GM12873 (cell line): ENCODE data around the gene SH3BP5L.

ENCODE experiments used
- TF ChIP-seq, protein P1 (sequence below): IDR thresholded peaks from 2 replicates; pipeline ENCODE4 v1.5.1; 2012; ENCODE audit warnings: low read depth, mild to moderate bottlenecking, moderate library complexity, low read length, control low read depth; ENCODE audit not compliant: insufficient read depth; ENCODE audit errors: missing control alignments

The SH3BP5L gene

DNA sequence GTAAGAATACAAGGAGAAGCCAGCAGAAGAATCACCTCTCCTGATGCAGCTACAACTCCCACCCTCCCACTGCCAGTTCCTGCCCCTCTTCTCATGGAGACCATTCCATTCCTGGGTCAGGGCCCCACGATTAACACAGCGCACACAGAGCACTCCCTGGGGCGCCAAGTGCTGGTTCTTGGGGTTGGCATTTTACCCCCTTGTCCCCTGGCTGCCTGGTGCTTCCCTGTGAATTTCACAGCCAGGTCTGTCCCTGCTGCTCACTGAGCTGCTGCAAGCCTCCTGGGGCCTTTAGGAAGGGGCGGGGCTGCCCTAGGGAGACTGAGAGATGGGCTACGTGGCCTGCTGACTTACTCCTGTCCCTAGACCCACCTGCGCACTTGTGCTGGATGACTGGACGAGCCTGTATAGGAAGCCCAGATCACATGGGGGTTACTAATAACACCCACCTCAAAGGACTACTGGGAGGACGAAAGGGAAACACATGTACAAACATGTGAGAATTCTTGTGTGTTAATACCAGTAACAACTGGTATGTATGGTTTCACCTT is 17.1 kb upstream of the SH3BP5L start:
- TF ChIP-seq, protein P1, sequence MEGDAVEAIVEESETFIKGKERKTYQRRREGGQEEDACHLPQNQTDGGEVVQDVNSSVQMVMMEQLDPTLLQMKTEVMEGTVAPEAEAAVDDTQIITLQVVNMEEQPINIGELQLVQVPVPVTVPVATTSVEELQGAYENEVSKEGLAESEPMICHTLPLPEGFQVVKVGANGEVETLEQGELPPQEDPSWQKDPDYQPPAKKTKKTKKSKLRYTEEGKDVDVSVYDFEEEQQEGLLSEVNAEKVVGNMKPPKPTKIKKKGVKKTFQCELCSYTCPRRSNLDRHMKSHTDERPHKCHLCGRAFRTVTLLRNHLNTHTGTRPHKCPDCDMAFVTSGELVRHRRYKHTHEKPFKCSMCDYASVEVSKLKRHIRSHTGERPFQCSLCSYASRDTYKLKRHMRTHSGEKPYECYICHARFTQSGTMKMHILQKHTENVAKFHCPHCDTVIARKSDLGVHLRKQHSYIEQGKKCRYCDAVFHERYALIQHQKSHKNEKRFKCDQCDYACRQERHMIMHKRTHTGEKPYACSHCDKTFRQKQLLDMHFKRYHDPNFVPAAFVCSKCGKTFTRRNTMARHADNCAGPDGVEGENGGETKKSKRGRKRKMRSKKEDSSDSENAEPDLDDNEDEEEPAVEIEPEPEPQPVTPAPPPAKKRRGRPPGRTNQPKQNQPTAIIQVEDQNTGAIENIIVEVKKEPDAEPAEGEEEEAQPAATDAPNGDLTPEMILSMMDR: no peak

- TF ChIP-seq, protein P1: peak; percentile 64
Measured at GRCh38 chr1:248841702-248842395, 16.1 kb upstream of the SH3BP5L start.

DNA sequence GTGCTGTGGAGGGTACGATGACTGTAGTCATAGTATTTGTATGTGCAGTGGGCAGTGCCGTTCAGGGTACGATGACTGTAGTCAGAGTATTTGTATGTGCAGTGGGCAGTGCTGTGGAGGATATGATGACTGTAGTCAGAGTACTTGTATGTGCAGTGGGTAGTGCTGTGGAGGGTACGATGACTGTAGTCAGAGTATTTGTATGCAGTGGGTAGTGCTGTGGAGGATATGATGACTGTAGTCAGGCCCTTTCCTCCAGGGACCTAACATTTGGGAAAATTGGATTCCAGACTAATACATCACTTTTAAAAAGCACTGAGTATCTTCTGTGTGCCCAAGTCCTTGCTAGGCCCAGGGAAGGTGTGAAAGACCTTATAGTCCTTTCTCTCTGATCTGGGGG is 15.2 kb upstream of the SH3BP5L start:
- TF ChIP-seq, protein P1: no peak

- TF ChIP-seq, protein P1: no peak
Measured at GRCh38 chr1:248839168-248839555, 13.4 kb upstream of the SH3BP5L start.

GRCh38 chr1:248838357-248839167 is 12.8 kb upstream of the SH3BP5L start:
- TF ChIP-seq, protein P1: no peak

DNA sequence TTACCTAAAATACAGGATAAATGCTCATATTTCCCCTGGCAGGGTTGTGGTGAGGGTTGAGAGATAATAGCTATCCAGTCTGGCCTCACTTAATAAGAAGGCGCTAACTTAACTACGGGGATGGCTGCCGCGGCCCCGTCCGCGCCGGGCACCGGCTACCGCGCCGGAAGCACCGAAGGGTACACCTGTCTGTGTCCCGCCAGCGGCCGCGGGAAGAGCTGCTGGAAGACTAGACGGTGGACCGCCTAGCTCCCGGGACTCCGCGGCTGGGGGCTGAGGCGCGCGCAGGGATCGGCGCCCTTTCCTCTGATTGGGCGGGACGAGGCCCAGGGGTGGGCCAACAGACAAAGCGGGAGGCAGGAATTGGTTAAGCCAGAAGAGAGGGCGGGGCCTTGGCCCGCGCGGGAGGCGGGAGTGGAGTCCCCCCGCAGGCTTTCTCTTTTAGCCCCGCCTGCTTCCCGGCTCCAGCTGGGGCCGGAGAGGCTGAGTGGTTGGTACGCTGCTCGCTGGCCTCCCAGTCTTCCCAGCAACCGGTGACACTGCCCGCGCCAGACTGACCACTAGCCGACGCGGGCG is 12.2 kb upstream of the SH3BP5L start, which contains the start of gene ZNF672:
Gene ZNF672 (plus strand): TSS at position 444 of the 576 bp plus-strand sequence. CDS start 9,051 bp downstream, outside the sequence.
- TF ChIP-seq, protein P1: no peak
